K562 (cell line): Measurements from ENCODE around the gene MYADML2. TPM values are rescaled to one million over a fixed set of nuclear protein-coding genes. Genes with fewer than 3 reads are reported as not detected.

Source experiments
- ATAC-seq: fragments of 200-7000 bp; cut with Tn5 transposase; 3 replicates; pipeline ENCODE4 v1.9.1; 2020; ENCODE audit warnings: moderate library complexity
- BruUV-seq: library from RNA; stranded (reverse); fragments of 400-500 nt; replicated peaks from 2 replicates; lab custom pipeline; 2021; lab: Mats Ljungman, UMichigan
- CTCF ChIA-PET: fragments of 300-600 bp; formaldehyde crosslinking; extraction: SDS; loops from one replicate; lab custom pipeline; 2021; ENCODE audit warnings: low intra/inter-chr PET ratio; lab: Yijun Ruan, JAX
- POLR2A ChIA-PET: fragments of 300-600, 350-650 bp; sonication (Branson Sonifier 250); formaldehyde crosslinking; extraction: SDS; loops from one replicate; lab custom pipeline; 2021; ENCODE audit warnings: antibody characterized with exemption, inconsistent platforms; lab: Yijun Ruan, JAX
- DNase-seq, 4 experiments: peaks; one replicate each; pipeline versions ENCODE4 v3.0.0 to v3.0.0-alpha.2; 2011 to 2018; ENCODE audit warnings: low spot score in 3 of 4, mixed read lengths in 3 of 4; ENCODE audit errors: extremely low read depth in 1 of 4
- FAIRE-seq: peaks from 2 replicates; lab custom pipeline; 2011; peaks lifted over from hg19 to GRCh38; lab: Jason Lieb, UNC
- H2AFZ ChIP-seq: 2 replicates; pipeline ENCODE4 v1.6.0; 2011; ENCODE audit warnings: low read depth, low read length, control low read depth, inconsistent platforms
- H3K27ac ChIP-seq: fragments of 200-600 bp; 3 replicates; pipeline ENCODE4 v1.8.0; 2011; ENCODE audit warnings: low read depth, mild to moderate bottlenecking, control low read depth, inconsistent platforms, low read length, moderate library complexity, mixed read lengths; ENCODE audit errors: extremely low read depth
- H3K27me3 ChIP-seq, 2 experiments: fragments of 300-600 bp in 1 of 2; 2 replicates in 1 of 2; 3 replicates in 1 of 2; pipeline versions ENCODE4 v1.6.0 to v1.8.0; 2011; ENCODE audit warnings: inconsistent platforms in 2 of 2, low read length in 2 of 2, mild to moderate bottlenecking in 1 of 2, mixed read lengths in 1 of 2, moderate library complexity in 1 of 2; ENCODE audit not compliant: control insufficient read depth in 2 of 2, insufficient read depth in 2 of 2
- H3K36me3 ChIP-seq: fragments of 300-600 bp; 3 replicates; pipeline ENCODE4 v1.8.0; 2011; ENCODE audit warnings: mild to moderate bottlenecking, low read length, inconsistent platforms; ENCODE audit not compliant: control insufficient read depth, insufficient read depth
- H3K4me1 ChIP-seq, 2 experiments: fragments of 200-600 bp in 1 of 2; replicated peaks in 1 of 2; 2 replicates in 1 of 2; 3 replicates in 1 of 2; pipeline versions ENCODE4 v1.5.1 to v1.8.0; 2011; ENCODE audit warnings: inconsistent platforms in 2 of 2, low read length in 2 of 2, mild to moderate bottlenecking in 1 of 2, mixed read lengths in 1 of 2, moderate library complexity in 1 of 2; ENCODE audit not compliant: control insufficient read depth in 2 of 2, insufficient read depth in 2 of 2
- H3K4me2 ChIP-seq: 2 replicates; pipeline ENCODE4 v1.6.1; 2011; ENCODE audit warnings: low read length, control low read depth, inconsistent platforms, mixed read lengths; ENCODE audit not compliant: insufficient read depth
- H3K4me3 ChIP-seq: fragments of 200-600 bp; sonication (generic), shearing (Covaris generic); 2 replicates; pipeline ENCODE4 v1.5.1; 2016; ENCODE audit warnings: control low read depth, inconsistent platforms
- H3K79me2 ChIP-seq: fragments of 200-600 bp; 3 replicates; pipeline ENCODE4 v1.8.0; 2011; ENCODE audit warnings: low read length, inconsistent platforms; ENCODE audit not compliant: control insufficient read depth, insufficient read depth
- H3K9ac ChIP-seq, 2 experiments: 2 replicates each; pipeline versions ENCODE4 v1.6.0 to v1.6.1; 2011; ENCODE audit warnings: low read depth in 2 of 2, low read length in 2 of 2, control low read depth in 1 of 2, inconsistent platforms in 1 of 2, mild to moderate bottlenecking in 1 of 2, mixed read lengths in 1 of 2; ENCODE audit not compliant: insufficient read depth in 1 of 2
- H3K9me1 ChIP-seq: one replicate; pipeline ENCODE4 v1.6.0; 2011; ENCODE audit warnings: inconsistent platforms, mild to moderate bottlenecking, low read length, moderate library complexity; ENCODE audit not compliant: control insufficient read depth, insufficient read depth
- H3K9me3 ChIP-seq: replicated peaks from 2 replicates; pipeline ENCODE4 v1.5.1; 2011; ENCODE audit warnings: low read depth, low read length, inconsistent platforms; ENCODE audit not compliant: control insufficient read depth, insufficient read depth
- H4K20me1 ChIP-seq: replicated peaks from 2 replicates; pipeline ENCODE4 v1.6.1; 2011; ENCODE audit warnings: low read length, inconsistent platforms, mixed read lengths; ENCODE audit not compliant: control insufficient read depth, insufficient read depth
- DACH1 ChIP-seq: fragments of 450-650 bp; IDR thresholded peaks from 2 replicates; pipeline ENCODE4 v1.6.1; 2018; ENCODE audit not compliant: partially characterized antibody
- PCBP2 ChIP-seq: fragments of 200-400 bp; formaldehyde crosslinking; IDR thresholded peaks from 2 replicates; pipeline ENCODE4 v1.6.1; 2018; ENCODE audit warnings: low read length, low read depth, mild to moderate bottlenecking, moderate library complexity; ENCODE audit not compliant: poor library complexity, severe bottlenecking
- ZNF263 ChIP-seq: sonication (generic); formaldehyde crosslinking; IDR thresholded peaks from 2 replicates; pipeline ENCODE4 v1.8.0; 2022; ENCODE audit warnings: mild to moderate bottlenecking, missing genetic modification reagents, borderline replicate concordance
- WGBS: fragments of 100-300 bp; shearing (Covaris generic); methylation state at CpG from one replicate; pipeline ENCODE4 v1.1.6; 2016; ENCODE audit warnings: low coverage, mixed read lengths; ENCODE audit not compliant: insufficient coverage; ENCODE audit errors: missing lambda C conversion rate; 5-methylcytosine and 5-hydroxymethylcytosine counted together
- in situ Hi-C: fragments of 300-500 bp; cut with MboI; formaldehyde crosslinking; loops from 4 replicates; pipeline ENCODE4 v1.15.0; 2018; ENCODE audit warnings: inconsistent platforms, mixed read lengths
- intact Hi-C: fragments of 100-400 bp; cut with micrococcal nuclease; formaldehyde crosslinking; loops from 2 replicates; pipeline ENCODE4 v1.14.2; 2022
- polyA plus RNA-seq, 8 experiments: library from polyadenylated mRNA; depleted of rRNA in 4 of 8; stranded (reverse) in 5 of 8; unstranded in 3 of 8; fragments of >200 nt; fragmentation: Nextera tagmentation in 2 of 8; fragmentation: Illumina TruSeq in 1 of 8; extraction: Ambion mirVana in 2 of 8; extraction: Trizol in 1 of 8; gene quantifications; 2 replicates each; pipeline versions ENCODE4 v1.2.1 to v1.2.3, GENCODE V29; 2011 to 2014; ENCODE audit warnings: inconsistent platforms in 1 of 8, missing spikeins in 1 of 8
- total RNA-seq, 7 experiments: library from RNA; depleted of rRNA in 6 of 7; stranded (reverse); fragments of >200 nt in 6 of 7; fragmentation: Illumina TruSeq in 2 of 7; extraction: Trizol in 2 of 7; gene quantifications; 2 replicates each; pipeline versions ENCODE4 v1.2.1 to v1.2.3, GENCODE V29; 2011 to 2021; ENCODE audit warnings: low replicate concordance in 1 of 7

MYADML2 gene
- total and polyA plus RNA-seq, 9 of the 15 experiments (the other 6 are each of a cell fraction or from before 2014, with no cell fraction given) = not detected

- TF ChIP-seq DACH1 = no peak
- TF ChIP-seq PCBP2 = peak; percentile 90
- TF ChIP-seq ZNF263 = 0 out of 2 replicates have a peak, but pooled peaks have one; percentile 29
- ChIA-PET POLR2A (interaction anchor here (0.6 to 1.2 kb wide), 6 partner anchors 8 to 256 kb away, joined by 3 to 4 read pairs (median 3); no protein-coding TSS in a partner anchor), CTCF (no interaction called here)
- Histone ChIP-seq H3K36me3 (peaks cover 16% of the 10 kb centered on the region; the same call in 2 of the 3 replicates), H3K4me3 (no peak overlapping the region), H3K9me1 (no peaks in the 10 kb centered on the region), H3K79me2 (no peaks in the 10 kb centered on the region), H3K9me3 (no peaks in the 10 kb centered on the region; the same call in 1 of the 2 replicates), H3K9ac (peak overlapping the region in 1 of 2 experiments; percentile 74; a peak in 1 of 4 replicates), H2AFZ (no peak overlapping the region), H3K27ac (no peak overlapping the region), H4K20me1 (no peaks in the 10 kb centered on the region), H3K4me1 (peaks cover 0 to 38% of the 10 kb centered on the region in 2 experiments; a peak in 3 of 5 replicates), H3K27me3 (no peaks in the 10 kb centered on the region), H3K4me2 (no peak overlapping the region)
- FAIRE-seq (no peak), DNase-seq (no peak), ATAC-seq (no peak)
- intact Hi-C loops (loop anchor here (10.0 kb wide), 1 partner anchor 203 kb away; no protein-coding TSS in a partner anchor), in situ Hi-C loops (no loop called here)
- no TSS peak for BruUV-seq
- WGBS = 62% methylated on average over 9 of the region's 13 CpGs
These were observed 5.0 kb upstream of the MYADML2 start for GRCh38 chr17:81951785-81952684.
